Measurements from ENCODE around the gene RXRA.

- TF ChIP-seq EZH2 (conservative IDR thresholded peaks at IDR 0.05; ENCODE audit: low read depth, low read length) (no peak), ZNF691 (CRISPR knock-in tag; IDR thresholded peaks at IDR 0.05; ENCODE audit: borderline replicate concordance, low read depth) (no peak), CTCF (CRISPR knock-in tag; IDR thresholded peaks at IDR 0.05) (no peak), HOMEZ (CRISPR knock-in tag; IDR thresholded peaks at IDR 0.05; ENCODE audit: low read depth) (no peak), ZNF224 (CRISPR knock-in tag; IDR thresholded peaks at IDR 0.05) (no peak), MED1 (CRISPR knock-in tag; IDR thresholded peaks at IDR 0.05) (no peak), RAD51 (IDR thresholded peaks at IDR 0.05; ENCODE audit: borderline replicate concordance) (peak; percentile 84)
These were observed 27.2 kb upstream of the RXRA start for GRCh38 chr9:134299068-134299467.
